ACHN (cell line): ENCODE data around the gene ELFN1.
A peak's percentile ranks its signal among the peaks of the same experiment; 100 is the strongest.
"Not testable (repeated sequence)": the region's sequence is repeated elsewhere in the genome, so short reads cannot be mapped to it uniquely, and the experiment has no call there.

Source experiments
- DNase-seq: peaks from one replicate; pipeline ENCODE4 v3.0.0-alpha.2; 2015
- in situ Hi-C: cut with HindIII; loops from 2 replicates; pipeline ENCODE4 v1.10.0; 2017; ENCODE audit warnings: low sequenced_read_pairs, low pct_ligation_motif_present, low pct_unique_long_range_greater_than_20kb

The ELFN1 gene

GRCh38 chr7:1713502-1714484 is 43.7 kb downstream of the ELFN1 start:
- no peak for DNase-seq
- in situ Hi-C loops: loop anchor here (25.0 kb wide), 1 partner anchor 126 kb away; no protein-coding TSS in a partner anchor

GRCh38 chr7:1714583-1715330 is 44.7 kb downstream of the ELFN1 start:
- in situ Hi-C loops: loop anchor here (25.0 kb wide), 1 partner anchor 127 kb away; no protein-coding TSS in a partner anchor
- DNase-seq: no peak

DNA sequence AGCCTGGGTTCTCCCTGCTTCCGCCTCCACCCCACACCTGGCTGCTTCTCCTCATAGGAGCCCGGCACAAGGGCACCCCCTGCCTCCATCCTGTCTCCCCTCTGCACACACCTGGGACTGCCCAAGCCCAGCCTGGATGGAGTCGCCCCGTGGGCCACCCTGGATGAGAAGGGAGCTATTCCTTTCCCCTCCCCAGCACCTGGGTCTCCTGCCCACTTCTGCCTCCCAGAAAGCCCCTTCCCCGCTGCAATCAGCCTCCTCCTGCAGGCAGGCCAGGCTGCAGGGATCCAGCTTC is 45.2 kb downstream of the ELFN1 start:
- in situ Hi-C loops: loop anchor here (25.0 kb wide), 1 partner anchor 128 kb away; no protein-coding TSS in a partner anchor
- no peak for DNase-seq

GRCh38 chr7:1715671-1716074 is 45.6 kb downstream of the ELFN1 start:
- in situ Hi-C loops: loop anchor here (25.0 kb wide), 1 partner anchor 128 kb away; no protein-coding TSS in a partner anchor

DNA sequence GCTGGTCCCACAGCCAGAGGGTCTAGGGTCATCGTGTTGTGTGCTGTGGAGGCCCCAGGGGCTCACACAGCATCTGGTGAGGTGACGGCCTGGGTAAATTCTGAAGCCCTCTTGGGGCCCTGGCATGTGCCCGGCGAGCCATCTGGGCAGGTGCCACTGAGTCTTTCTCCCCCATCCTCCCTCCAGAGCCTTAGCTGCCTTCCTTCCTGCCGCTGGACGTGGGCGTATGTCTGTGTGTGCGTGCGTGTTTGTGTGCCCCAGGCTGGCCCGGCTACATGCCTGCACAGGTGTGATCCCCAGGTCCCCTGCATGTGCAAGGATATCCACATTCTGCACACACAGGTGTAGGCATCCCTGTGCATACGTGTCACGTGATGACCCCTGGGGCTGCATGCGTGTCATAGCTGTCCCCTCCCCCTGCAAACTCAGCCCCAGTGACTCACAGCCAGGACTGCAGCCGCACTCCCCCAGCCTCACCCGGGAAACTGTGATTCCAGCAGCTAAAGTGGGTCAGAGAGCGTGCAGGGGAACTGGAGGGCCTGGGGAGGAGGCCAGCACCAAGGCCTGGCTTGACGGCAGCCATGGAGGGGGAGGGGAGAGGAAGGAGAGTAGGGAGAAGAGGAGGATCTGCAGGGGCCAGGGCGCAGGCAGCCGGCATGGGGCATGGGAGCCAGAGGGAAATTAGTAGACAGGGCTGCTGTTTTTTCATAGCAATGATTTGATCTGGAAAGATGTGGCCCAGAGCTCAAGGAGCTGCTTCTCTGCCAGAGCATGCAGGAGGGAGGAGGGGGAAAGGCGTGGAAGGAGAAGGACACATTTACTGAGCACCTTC is 46.4 kb downstream of the ELFN1 start:
- in situ Hi-C loops: loop anchor here (25.0 kb wide), 1 partner anchor 129 kb away; no protein-coding TSS in a partner anchor
- no peak for DNase-seq

More at GRCh38 chr7:1715671-1716074, 45.6 kb downstream of the ELFN1 start:
- DNase-seq: no peak

DNA sequence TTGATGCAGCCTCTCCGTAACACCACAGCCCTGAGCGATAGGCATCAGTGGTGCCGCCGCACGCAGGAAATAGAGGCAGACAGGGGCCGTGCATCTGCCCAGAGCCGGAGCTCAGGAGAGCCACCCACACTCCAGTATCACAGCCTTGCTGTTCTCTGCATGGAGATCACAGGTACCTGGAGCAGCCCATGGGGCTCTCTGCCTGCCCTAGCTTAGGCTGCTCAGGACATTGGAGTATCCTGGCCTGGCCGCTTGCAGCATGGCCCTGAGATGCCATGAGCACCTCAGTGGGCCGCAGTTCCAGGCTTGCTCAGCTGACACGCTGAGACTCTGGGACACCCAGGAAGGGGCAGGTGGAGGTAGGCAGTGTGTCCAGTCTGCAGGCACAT is 47.0 kb downstream of the ELFN1 start:
- in situ Hi-C loops: loop anchor here (25.0 kb wide), 1 partner anchor 130 kb away; no protein-coding TSS in a partner anchor
- DNase-seq: no peak

- in situ Hi-C loops: loop anchor here (25.0 kb wide), 1 partner anchor 131 kb away; no protein-coding TSS in a partner anchor
- no peak for DNase-seq
Observed at GRCh38 chr7:1717903-1718676, 48.0 kb downstream of the ELFN1 start.

GRCh38 chr7:1718850-1719249 is 48.8 kb downstream of the ELFN1 start:
- not testable (repeated sequence) for DNase-seq
- in situ Hi-C loops: loop anchor here (25.0 kb wide), 1 partner anchor 132 kb away; no protein-coding TSS in a partner anchor

GRCh38 chr7:1719256-1719655 is 49.2 kb downstream of the ELFN1 start:
- DNase-seq: not testable (repeated sequence)
- in situ Hi-C loops: loop anchor here (25.0 kb wide), 1 partner anchor 132 kb away; no protein-coding TSS in a partner anchor

GRCh38 chr7:1719913-1720312 is 49.8 kb downstream of the ELFN1 start:
- DNase-seq: no peak
- in situ Hi-C loops: loop anchor here (25.0 kb wide), 1 partner anchor 133 kb away; no protein-coding TSS in a partner anchor

GRCh38 chr7:1720326-1720725 is 50.2 kb downstream of the ELFN1 start:
- no peak for DNase-seq
- in situ Hi-C loops: loop anchor here (25.0 kb wide), 1 partner anchor 133 kb away; no protein-coding TSS in a partner anchor

DNA sequence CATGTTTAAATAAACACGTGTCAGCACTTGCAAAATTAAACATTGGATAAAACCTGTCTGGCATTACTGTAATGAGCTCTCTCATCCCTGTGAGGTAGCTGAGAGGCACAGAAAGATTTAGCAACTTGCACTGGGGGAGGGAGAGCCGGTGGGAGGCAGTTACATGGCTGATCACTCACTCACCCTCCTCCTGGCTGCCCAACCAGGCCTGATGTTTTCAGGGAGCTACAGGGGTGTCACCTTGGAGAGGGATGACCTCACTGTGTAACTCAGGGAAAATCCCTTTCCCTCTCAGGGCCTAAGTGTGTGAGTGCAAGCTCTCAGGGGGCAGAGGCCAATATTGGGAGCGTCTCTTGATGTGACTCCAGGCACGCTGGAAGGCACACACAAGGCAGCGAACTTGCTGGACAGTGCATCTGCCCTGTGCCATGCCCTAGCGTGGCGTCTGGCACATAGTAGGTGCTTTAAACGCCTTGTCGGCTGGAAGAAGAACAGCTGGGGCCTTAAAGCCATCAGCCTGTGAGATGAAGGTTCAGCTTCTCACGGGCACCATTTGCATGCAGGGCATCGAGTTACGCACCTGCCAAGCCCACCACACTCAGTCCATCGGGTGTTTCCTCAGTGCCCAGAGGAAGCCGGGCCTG is 51.1 kb downstream of the ELFN1 start:
- in situ Hi-C loops: loop anchor here (25.0 kb wide), 1 partner anchor 134 kb away; no protein-coding TSS in a partner anchor
- DNase-seq: peak; percentile 20

DNA sequence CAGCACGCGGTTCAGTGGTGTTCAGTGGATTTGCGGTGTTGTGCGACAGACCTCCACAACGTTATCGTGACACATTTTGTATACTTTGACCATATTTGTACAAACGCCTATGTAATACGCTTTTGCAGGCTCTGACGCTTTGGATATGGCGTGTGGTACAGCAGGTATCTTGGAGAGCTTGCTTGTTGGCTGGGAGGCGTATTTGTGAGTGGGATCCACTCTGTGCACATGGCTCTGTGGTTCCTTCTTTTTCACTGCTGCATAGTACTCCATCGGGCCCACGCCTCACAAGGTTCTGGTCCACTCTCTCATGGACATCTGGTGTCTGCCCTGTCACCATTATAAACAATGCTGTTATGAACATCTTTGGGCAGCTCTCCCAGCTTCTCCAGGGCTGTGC is 53.2 kb downstream of the ELFN1 start:
- in situ Hi-C loops: loop anchor here (25.0 kb wide), 1 partner anchor 136 kb away; no protein-coding TSS in a partner anchor

DNA sequence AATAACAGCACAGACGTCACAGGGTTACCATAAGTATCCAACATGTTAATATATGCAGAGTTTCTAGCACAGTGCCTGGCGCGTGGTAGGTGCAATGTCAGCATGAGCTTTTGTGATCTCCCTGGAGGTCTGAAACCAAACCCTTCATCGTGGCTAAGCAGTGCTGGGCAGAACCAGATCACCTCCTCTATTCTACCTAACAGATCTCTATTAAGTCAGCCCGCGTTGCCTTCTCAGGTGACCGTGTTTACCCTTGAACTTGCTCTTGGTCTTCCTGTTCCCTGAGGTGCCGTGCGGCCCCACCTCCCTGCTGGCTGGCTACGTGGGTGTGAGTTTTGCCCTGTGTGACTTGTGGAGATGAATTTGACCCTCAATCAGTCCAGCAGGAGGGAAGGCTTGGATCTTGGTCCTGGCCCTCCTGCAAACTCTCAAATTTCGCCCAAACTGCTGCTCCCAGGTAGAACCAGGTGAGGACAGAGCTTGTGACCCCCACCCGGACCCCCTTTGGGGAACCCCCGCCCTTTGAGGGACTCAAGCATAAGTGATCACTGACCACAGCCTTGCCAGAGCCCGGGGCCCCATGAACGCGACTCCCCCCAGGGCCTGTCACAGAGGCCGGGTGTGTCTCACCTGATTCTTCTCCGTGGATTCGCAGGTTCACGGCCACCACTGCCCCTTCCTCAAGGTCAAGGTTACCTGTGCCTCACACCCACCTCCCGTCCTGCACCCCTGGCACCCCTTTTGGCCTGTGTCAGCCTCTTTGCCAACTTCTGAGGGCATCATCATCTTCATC is 54.2 kb downstream of the ELFN1 start:
- in situ Hi-C loops: loop anchor here (25.0 kb wide), 1 partner anchor 137 kb away; no protein-coding TSS in a partner anchor
- no peak for DNase-seq

More for the DNA sequence above, 53.2 kb downstream of the ELFN1 start:
- DNase-seq: no peak

GRCh38 chr7:1725199-1725690 is 55.2 kb downstream of the ELFN1 start:
- in situ Hi-C loops: no loop called here
- DNase-seq: no peak
